Measurements from ENCODE around the gene REEP6.
"Not testable (repeated sequence)": the region's sequence is repeated elsewhere in the genome, so short reads cannot be mapped to it uniquely, and the experiment has no call there.

Gene REEP6

GRCh38 chr19:1511318-1512317, 20.6 kb downstream of the REEP6 start:
- Histone ChIP-seq H3K36me3 (ENCODE audit: control insufficient read depth in 2 of 2, insufficient read depth in 2 of 2, low read length in 2 of 2) (no peaks in the 10 kb centered on the region), H3K27ac (ENCODE audit: low read length) (no peak overlapping the region), H3K9me3 (ENCODE audit: control insufficient read depth in 2 of 2, low read length in 2 of 2) (peaks cover 0 to 5% of the 10 kb centered on the region in 2 donors), H3K27me3 (ENCODE audit: control insufficient read depth in 1 of 2, insufficient read depth in 2 of 2, low read length in 2 of 2) (peaks cover 27 to 49% of the 10 kb centered on the region in 2 donors), H3K4me3 (ENCODE audit: low read length in 2 of 2) (no peak overlapping the region), H3K9ac (ENCODE audit: low read length in 2 of 2) (no peak overlapping the region), H3K4me1 (ENCODE audit: control insufficient read depth, insufficient read depth, low read length) (peaks cover 15% of the 10 kb centered on the region)

GRCh38 chr19:1512671-1513498, 21.9 kb downstream of the REEP6 start, which contains the start of gene ADAMTSL5:
Gene ADAMTSL5 (minus strand): TSS chr19:1513019. CDS start chr19:1510943, 2,076 bp downstream.
- Histone ChIP-seq H3K9ac (ENCODE audit: low read length in 2 of 2) (no peak within 1 kb of the TSS), H3K27ac (ENCODE audit: low read length) (no peak within 1 kb of the TSS), H3K4me3 (ENCODE audit: low read length in 2 of 2) (peak within 1 kb of the TSS in 1 of 2 donors; percentile 59)

GRCh38 chr19:1513499-1514294, 22.7 kb downstream of the REEP6 start:
- Histone ChIP-seq H3K4me1 (ENCODE audit: control insufficient read depth, insufficient read depth, low read length) (peaks cover 8% of the 10 kb centered on the region), H3K27ac (ENCODE audit: low read length) (no peak overlapping the region), H3K4me3 (ENCODE audit: low read length in 2 of 2) (peak overlapping the region in 1 of 2 donors; percentile 59), H3K9me3 (ENCODE audit: control insufficient read depth in 2 of 2, low read length in 2 of 2) (peaks cover 0 to 1% of the 10 kb centered on the region in 2 donors), H3K27me3 (ENCODE audit: control insufficient read depth in 1 of 2, insufficient read depth in 2 of 2, low read length in 2 of 2) (peaks cover 28 to 43% of the 10 kb centered on the region in 2 donors), H3K36me3 (ENCODE audit: control insufficient read depth in 2 of 2, insufficient read depth in 2 of 2, low read length in 2 of 2) (no peaks in the 10 kb centered on the region), H3K9ac (ENCODE audit: low read length in 2 of 2) (no peak overlapping the region)

More at GRCh38 chr19:1512671-1513498, 21.9 kb downstream of the REEP6 start, which contains the start of gene ADAMTSL5:
- Histone ChIP-seq H3K9me3 (ENCODE audit: control insufficient read depth in 2 of 2, low read length in 2 of 2) (peaks cover 0 to 5% of the 10 kb centered on the region in 2 donors), H3K36me3 (ENCODE audit: control insufficient read depth in 2 of 2, insufficient read depth in 2 of 2, low read length in 2 of 2) (no peaks in the 10 kb centered on the region), H3K4me1 (ENCODE audit: control insufficient read depth, insufficient read depth, low read length) (peaks cover 7% of the 10 kb centered on the region), H3K27me3 (ENCODE audit: control insufficient read depth in 1 of 2, insufficient read depth in 2 of 2, low read length in 2 of 2) (peaks cover 25 to 44% of the 10 kb centered on the region in 2 donors)

- no peak overlapping the region for H3K4me3 ChIP-seq (ENCODE audit: low read length in 2 of 2)
- H3K27ac ChIP-seq (ENCODE audit: low read length), result no peak overlapping the region
- no peaks in the 10 kb centered on the region for H3K36me3 ChIP-seq (ENCODE audit: control insufficient read depth in 2 of 2, insufficient read depth in 2 of 2, low read length in 2 of 2)
- H3K9ac ChIP-seq (ENCODE audit: low read length in 2 of 2), result no peak overlapping the region
- peaks cover 28 to 43% of the 10 kb centered on the region in 2 donors for H3K27me3 ChIP-seq (ENCODE audit: control insufficient read depth in 1 of 2, insufficient read depth in 2 of 2, low read length in 2 of 2)
- H3K4me1 ChIP-seq (ENCODE audit: control insufficient read depth, insufficient read depth, low read length), result peaks cover 8% of the 10 kb centered on the region
- no peaks in the 10 kb centered on the region for H3K9me3 ChIP-seq (ENCODE audit: control insufficient read depth in 2 of 2, low read length in 2 of 2)
These were observed 23.3 kb downstream of the REEP6 start for GRCh38 chr19:1514295-1514661.

GRCh38 chr19:1514986-1515721, 24.2 kb downstream of the REEP6 start:
- H3K4me1 ChIP-seq (ENCODE audit: control insufficient read depth, insufficient read depth, low read length), result peaks cover 8% of the 10 kb centered on the region
- H3K9me3 ChIP-seq (ENCODE audit: control insufficient read depth in 2 of 2, low read length in 2 of 2), result no peaks in the 10 kb centered on the region
- no peak overlapping the region for H3K9ac ChIP-seq (ENCODE audit: low read length in 2 of 2)
- H3K4me3 ChIP-seq (ENCODE audit: low read length in 2 of 2), result no peak overlapping the region
- no peaks in the 10 kb centered on the region for H3K36me3 ChIP-seq (ENCODE audit: control insufficient read depth in 2 of 2, insufficient read depth in 2 of 2, low read length in 2 of 2)
- H3K27ac ChIP-seq (ENCODE audit: low read length), result no peak overlapping the region
- H3K27me3 ChIP-seq (ENCODE audit: control insufficient read depth in 1 of 2, insufficient read depth in 2 of 2, low read length in 2 of 2), result peaks cover 23 to 40% of the 10 kb centered on the region in 2 donors

- H3K36me3 ChIP-seq (ENCODE audit: control insufficient read depth in 2 of 2, insufficient read depth in 2 of 2, low read length in 2 of 2), result no peaks in the 10 kb centered on the region
- peaks cover 8% of the 10 kb centered on the region for H3K4me1 ChIP-seq (ENCODE audit: control insufficient read depth, insufficient read depth, low read length)
- no peak overlapping the region for H3K9ac ChIP-seq (ENCODE audit: low read length in 2 of 2)
- no peaks in the 10 kb centered on the region for H3K9me3 ChIP-seq (ENCODE audit: control insufficient read depth in 2 of 2, low read length in 2 of 2)
- no peak overlapping the region for H3K27ac ChIP-seq (ENCODE audit: low read length)
- peaks cover 22 to 28% of the 10 kb centered on the region in 2 donors for H3K27me3 ChIP-seq (ENCODE audit: control insufficient read depth in 1 of 2, insufficient read depth in 2 of 2, low read length in 2 of 2)
- no peak overlapping the region for H3K4me3 ChIP-seq (ENCODE audit: low read length in 2 of 2)
These were observed 25.4 kb downstream of the REEP6 start for GRCh38 chr19:1516395-1516753.

GRCh38 chr19:1518471-1518870, 27.5 kb downstream of the REEP6 start:
- no peaks in the 10 kb centered on the region for H3K36me3 ChIP-seq (ENCODE audit: control insufficient read depth in 2 of 2, insufficient read depth in 2 of 2, low read length in 2 of 2)
- H3K4me1 ChIP-seq (ENCODE audit: control insufficient read depth, insufficient read depth, low read length), result peaks cover 5% of the 10 kb centered on the region
- H3K9me3 ChIP-seq (ENCODE audit: control insufficient read depth in 2 of 2, low read length in 2 of 2), result no peaks in the 10 kb centered on the region
- H3K27ac ChIP-seq (ENCODE audit: low read length), result no peak overlapping the region
- H3K4me3 ChIP-seq (ENCODE audit: low read length in 2 of 2), result no peak overlapping the region
- H3K27me3 ChIP-seq (ENCODE audit: control insufficient read depth in 1 of 2, insufficient read depth in 2 of 2, low read length in 2 of 2), result peaks cover 16 to 21% of the 10 kb centered on the region in 2 donors
- H3K9ac ChIP-seq (ENCODE audit: low read length in 2 of 2), result no peak overlapping the region

GRCh38 chr19:1519802-1520201, 28.8 kb downstream of the REEP6 start:
- not testable (repeated sequence) for H3K9me3 ChIP-seq (ENCODE audit: control insufficient read depth in 2 of 2, low read length in 2 of 2); H3K36me3 ChIP-seq (ENCODE audit: control insufficient read depth in 2 of 2, insufficient read depth in 2 of 2, low read length in 2 of 2); H3K9ac ChIP-seq (ENCODE audit: low read length in 2 of 2); H3K4me3 ChIP-seq (ENCODE audit: low read length in 2 of 2); H3K4me1 ChIP-seq (ENCODE audit: control insufficient read depth, insufficient read depth, low read length); H3K27ac ChIP-seq (ENCODE audit: low read length)
- H3K27me3 ChIP-seq (ENCODE audit: control insufficient read depth in 1 of 2, insufficient read depth in 2 of 2, low read length in 2 of 2), result peaks cover 15 to 21% of the 10 kb centered on the region in 2 donors

GRCh38 chr19:1520203-1520780, 29.3 kb downstream of the REEP6 start:
- Histone ChIP-seq H3K27ac (ENCODE audit: low read length) (no peak overlapping the region), H3K27me3 (ENCODE audit: control insufficient read depth in 1 of 2, insufficient read depth in 2 of 2, low read length in 2 of 2) (peaks cover 19 to 22% of the 10 kb centered on the region in 2 donors), H3K4me1 (ENCODE audit: control insufficient read depth, insufficient read depth, low read length) (peaks cover 9% of the 10 kb centered on the region), H3K36me3 (ENCODE audit: control insufficient read depth in 2 of 2, insufficient read depth in 2 of 2, low read length in 2 of 2) (no peaks in the 10 kb centered on the region), H3K4me3 (ENCODE audit: low read length in 2 of 2) (no peak overlapping the region), H3K9me3 (ENCODE audit: control insufficient read depth in 2 of 2, low read length in 2 of 2) (no peaks in the 10 kb centered on the region), H3K9ac (ENCODE audit: low read length in 2 of 2) (no peak overlapping the region)

Measured in stomach smooth muscle (tissue), 2 donors.